Liver (tissue), 9 donors: Measurements from ENCODE around the gene LRRC74B. TPM values are rescaled to one million over a fixed set of nuclear protein-coding genes. Genes with fewer than 3 reads are reported as not detected.

ENCODE experiments used
- DNase-seq: peaks from one replicate; pipeline ENCODE4 v3.0.0-alpha.2; 2017; ENCODE audit warnings: low spot score
- H3K27ac ChIP-seq, 2 donors: one replicate each; pipeline ENCODE4 v1.7.0; 2013; ENCODE audit warnings: inconsistent platforms in 2 of 2, low read length in 2 of 2, control low read depth in 1 of 2, low read depth in 1 of 2, mild to moderate bottlenecking in 1 of 2
- H3K27me3 ChIP-seq, 4 donors: one replicate each; pipeline versions ENCODE4 v1.6.1 to v1.7.0; 2013; ENCODE audit warnings: low read length in 3 of 4, inconsistent platforms in 1 of 4, mild to moderate bottlenecking in 1 of 4, moderate library complexity in 1 of 4; ENCODE audit not compliant: control insufficient read depth in 4 of 4, insufficient read depth in 4 of 4
- H3K36me3 ChIP-seq, 4 donors: one replicate each; pipeline versions ENCODE4 v1.6.1 to v1.7.0; 2013; ENCODE audit warnings: low read length in 3 of 4, mild to moderate bottlenecking in 3 of 4, low read depth in 1 of 4, moderate library complexity in 1 of 4; ENCODE audit not compliant: control insufficient read depth in 4 of 4, insufficient read depth in 3 of 4
- H3K4me1 ChIP-seq, 4 donors: one replicate each; pipeline versions ENCODE4 v1.6.1 to v1.7.0; 2013; ENCODE audit warnings: low read length in 3 of 4, mild to moderate bottlenecking in 3 of 4, moderate library complexity in 1 of 4; ENCODE audit not compliant: control insufficient read depth in 4 of 4, insufficient read depth in 4 of 4
- H3K4me3 ChIP-seq, 3 donors: one replicate each; pipeline versions ENCODE4 v1.6.1 to v1.7.0; 2013; ENCODE audit warnings: low read length in 3 of 3, control low read depth in 1 of 3, low read depth in 1 of 3, mild to moderate bottlenecking in 1 of 3
- H3K9ac ChIP-seq, 2 donors: one replicate each; pipeline ENCODE4 v1.7.0; 2013; ENCODE audit warnings: low read length in 2 of 2, mild to moderate bottlenecking in 2 of 2, moderate library complexity in 2 of 2, control low read depth in 1 of 2, low read depth in 1 of 2
- H3K9me3 ChIP-seq, 4 donors: one replicate each; pipeline versions ENCODE4 v1.6.1 to v1.7.0; 2013; ENCODE audit warnings: low read length in 3 of 4; ENCODE audit not compliant: control insufficient read depth in 4 of 4
- EGR1 ChIP-seq, 2 donors: IDR thresholded peaks; 2 replicates each; pipeline ENCODE4 v1.6.1; 2016 to 2018; ENCODE audit warnings: antibody characterized with exemption in 2 of 2, low read depth in 2 of 2
- GABPA ChIP-seq, 2 donors: IDR thresholded peaks in 1 of 2; conservative IDR thresholded peaks in 1 of 2; 2 replicates each; pipeline ENCODE4 v1.6.1; 2016; ENCODE audit warnings: antibody characterized with exemption in 2 of 2, mild to moderate bottlenecking in 1 of 2, moderate library complexity in 1 of 2
- HNF4A ChIP-seq, 2 donors: conservative IDR thresholded peaks; 2 replicates each; pipeline ENCODE4 v1.6.1; 2016; ENCODE audit warnings: antibody characterized with exemption in 2 of 2, mild to moderate bottlenecking in 2 of 2
- HNF4G ChIP-seq: IDR thresholded peaks from 2 replicates; pipeline ENCODE4 v1.6.1; 2016; ENCODE audit warnings: antibody characterized with exemption
- JUND ChIP-seq, 2 donors: IDR thresholded peaks; 2 replicates each; pipeline ENCODE4 v1.6.1; 2016; ENCODE audit warnings: antibody characterized with exemption in 2 of 2
- MAX ChIP-seq: IDR thresholded peaks from 2 replicates; pipeline ENCODE4 v1.6.1; 2016; ENCODE audit warnings: antibody characterized with exemption
- NR2F2 ChIP-seq: IDR thresholded peaks from 2 replicates; pipeline ENCODE4 v1.6.1; 2016; ENCODE audit warnings: antibody characterized with exemption
- RXRA ChIP-seq, 2 donors: IDR thresholded peaks; 2 replicates each; pipeline ENCODE4 v1.6.1; 2017 to 2018; ENCODE audit warnings: antibody characterized with exemption in 2 of 2, mild to moderate bottlenecking in 1 of 2
- SP1 ChIP-seq: IDR thresholded peaks from 2 replicates; pipeline ENCODE4 v1.6.1; 2018; ENCODE audit warnings: antibody characterized with exemption, mild to moderate bottlenecking
- TAF1 ChIP-seq: conservative IDR thresholded peaks from 2 replicates; pipeline ENCODE4 v1.6.1; 2016; ENCODE audit warnings: antibody characterized with exemption, mild to moderate bottlenecking
- YY1 ChIP-seq: IDR thresholded peaks from 2 replicates; pipeline ENCODE4 v1.6.1; 2016; ENCODE audit warnings: antibody characterized with exemption, mild to moderate bottlenecking
- ZBTB33 ChIP-seq: IDR thresholded peaks from 2 replicates; pipeline ENCODE4 v1.6.1; 2016; ENCODE audit warnings: antibody characterized with exemption
- WGBS: extraction: QIAGEN DNeasy Blood & Tissue Kit; methylation state at CpG from one replicate; pipeline ENCODE4 v1.1.7; 2013; 5-methylcytosine and 5-hydroxymethylcytosine counted together
- polyA plus RNA-seq, 2 donors: library from polyadenylated mRNA; stranded (reverse) in 1 of 2; unstranded in 1 of 2; fragments of 200-250 nt in 1 of 2; fragments of >200 nt in 1 of 2; fragmentation: Nextera tagmentation in 1 of 2; extraction: Ambion mirVana in 1 of 2; gene quantifications; one replicate each; pipeline versions ENCODE4 v1.2.1 to v1.2.3, GENCODE V29; 2013 to 2015
- total RNA-seq, 2 donors: library from RNA; depleted of rRNA; stranded (reverse); fragments of >200 nt; gene quantifications; one replicate each; pipeline ENCODE4 v1.2.3, GENCODE V29; 2014
- TF ChIP-seq, protein P1 (sequence below): fragments of 150-350 bp; IDR thresholded peaks from 2 replicates; pipeline ENCODE4 v1.5.1; 2017; ENCODE audit warnings: improper control_type of control experiment, low read depth, low read length; ENCODE audit not compliant: missing input control
- TF ChIP-seq, protein P2 (sequence below): IDR thresholded peaks from 2 replicates; pipeline ENCODE4 v1.6.1; 2016; ENCODE audit warnings: antibody characterized with exemption
- TF ChIP-seq, protein P3 (sequence below): IDR thresholded peaks from 2 replicates; pipeline ENCODE4 v1.6.1; 2016; ENCODE audit warnings: antibody characterized with exemption, mild to moderate bottlenecking
- donor health status: healthy.
- donor health status: healthy.
- donor health status: healthy.
- donor health status: healthy.
- donor health status: healthy.

The LRRC74B gene
- total and polyA plus RNA-seq, 4 donors: not detected

GRCh38 chr22:21000987-21001600 lies 44.7 kb upstream of the LRRC74B start:
- H3K9ac ChIP-seq: peak overlapping the region; percentile 94 to 97
- no peaks in the 10 kb centered on the region for H3K9me3 ChIP-seq
- WGBS: 4% methylated on average over 26 of the region's 26 CpGs
- H3K4me1 ChIP-seq: peaks cover 12 to 30% (median 23%) of the 10 kb centered on the region in 4 donors
- H3K4me3 ChIP-seq: peak overlapping the region; percentile 75 to 89 (median 87)
- peak overlapping the region; percentile 91 to 96 for H3K27ac ChIP-seq
- H3K27me3 ChIP-seq: no peaks in the 10 kb centered on the region
- no peak for DNase-seq
- TF ChIP-seq TAF1 (no peak), ZBTB33 (no peak), MAX (no peak), SP1 (no peak), HNF4A (conservative IDR thresholded peaks at IDR 0.05) (no peak), HNF4G (no peak), YY1 (no peak), NR2F2 (no peak), RXRA (IDR thresholded peaks at IDR 0.05) (no peak), JUND (IDR thresholded peaks at IDR 0.05) (no peak), GABPA (IDR thresholded peaks at IDR 0.05 in 1 of 2, conservative IDR thresholded peaks at IDR 0.05 in 1 of 2) (no peak), EGR1 (IDR thresholded peaks at IDR 0.05; ENCODE audit: low read depth in 2 of 2) (no peak)
- TF ChIP-seq, protein P1, sequence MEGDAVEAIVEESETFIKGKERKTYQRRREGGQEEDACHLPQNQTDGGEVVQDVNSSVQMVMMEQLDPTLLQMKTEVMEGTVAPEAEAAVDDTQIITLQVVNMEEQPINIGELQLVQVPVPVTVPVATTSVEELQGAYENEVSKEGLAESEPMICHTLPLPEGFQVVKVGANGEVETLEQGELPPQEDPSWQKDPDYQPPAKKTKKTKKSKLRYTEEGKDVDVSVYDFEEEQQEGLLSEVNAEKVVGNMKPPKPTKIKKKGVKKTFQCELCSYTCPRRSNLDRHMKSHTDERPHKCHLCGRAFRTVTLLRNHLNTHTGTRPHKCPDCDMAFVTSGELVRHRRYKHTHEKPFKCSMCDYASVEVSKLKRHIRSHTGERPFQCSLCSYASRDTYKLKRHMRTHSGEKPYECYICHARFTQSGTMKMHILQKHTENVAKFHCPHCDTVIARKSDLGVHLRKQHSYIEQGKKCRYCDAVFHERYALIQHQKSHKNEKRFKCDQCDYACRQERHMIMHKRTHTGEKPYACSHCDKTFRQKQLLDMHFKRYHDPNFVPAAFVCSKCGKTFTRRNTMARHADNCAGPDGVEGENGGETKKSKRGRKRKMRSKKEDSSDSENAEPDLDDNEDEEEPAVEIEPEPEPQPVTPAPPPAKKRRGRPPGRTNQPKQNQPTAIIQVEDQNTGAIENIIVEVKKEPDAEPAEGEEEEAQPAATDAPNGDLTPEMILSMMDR: no peak
- TF ChIP-seq, protein P2, sequence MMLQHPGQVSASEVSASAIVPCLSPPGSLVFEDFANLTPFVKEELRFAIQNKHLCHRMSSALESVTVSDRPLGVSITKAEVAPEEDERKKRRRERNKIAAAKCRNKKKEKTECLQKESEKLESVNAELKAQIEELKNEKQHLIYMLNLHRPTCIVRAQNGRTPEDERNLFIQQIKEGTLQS: no peak
- TF ChIP-seq, protein P3, sequence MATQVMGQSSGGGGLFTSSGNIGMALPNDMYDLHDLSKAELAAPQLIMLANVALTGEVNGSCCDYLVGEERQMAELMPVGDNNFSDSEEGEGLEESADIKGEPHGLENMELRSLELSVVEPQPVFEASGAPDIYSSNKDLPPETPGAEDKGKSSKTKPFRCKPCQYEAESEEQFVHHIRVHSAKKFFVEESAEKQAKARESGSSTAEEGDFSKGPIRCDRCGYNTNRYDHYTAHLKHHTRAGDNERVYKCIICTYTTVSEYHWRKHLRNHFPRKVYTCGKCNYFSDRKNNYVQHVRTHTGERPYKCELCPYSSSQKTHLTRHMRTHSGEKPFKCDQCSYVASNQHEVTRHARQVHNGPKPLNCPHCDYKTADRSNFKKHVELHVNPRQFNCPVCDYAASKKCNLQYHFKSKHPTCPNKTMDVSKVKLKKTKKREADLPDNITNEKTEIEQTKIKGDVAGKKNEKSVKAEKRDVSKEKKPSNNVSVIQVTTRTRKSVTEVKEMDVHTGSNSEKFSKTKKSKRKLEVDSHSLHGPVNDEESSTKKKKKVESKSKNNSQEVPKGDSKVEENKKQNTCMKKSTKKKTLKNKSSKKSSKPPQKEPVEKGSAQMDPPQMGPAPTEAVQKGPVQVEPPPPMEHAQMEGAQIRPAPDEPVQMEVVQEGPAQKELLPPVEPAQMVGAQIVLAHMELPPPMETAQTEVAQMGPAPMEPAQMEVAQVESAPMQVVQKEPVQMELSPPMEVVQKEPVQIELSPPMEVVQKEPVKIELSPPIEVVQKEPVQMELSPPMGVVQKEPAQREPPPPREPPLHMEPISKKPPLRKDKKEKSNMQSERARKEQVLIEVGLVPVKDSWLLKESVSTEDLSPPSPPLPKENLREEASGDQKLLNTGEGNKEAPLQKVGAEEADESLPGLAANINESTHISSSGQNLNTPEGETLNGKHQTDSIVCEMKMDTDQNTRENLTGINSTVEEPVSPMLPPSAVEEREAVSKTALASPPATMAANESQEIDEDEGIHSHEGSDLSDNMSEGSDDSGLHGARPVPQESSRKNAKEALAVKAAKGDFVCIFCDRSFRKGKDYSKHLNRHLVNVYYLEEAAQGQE: no peak
- H3K36me3 ChIP-seq: peaks cover 0 to 32% (median 2%) of the 10 kb centered on the region in 4 donors
